HCT116 (cell line): ENCODE data around the gene SPSB1. TPM values are rescaled to one million over a fixed set of nuclear protein-coding genes. Genes with fewer than 3 reads are reported as not detected.

Experiments
- ATAC-seq: fragments of 200-7000 bp; cut with Tn5 transposase; 2 replicates; pipeline ENCODE4 v1.9.1; 2020; ENCODE audit warnings: mild to moderate bottlenecking, moderate library complexity
- BruUV-seq: library from RNA; stranded (reverse); fragments of 400-500 nt; replicated peaks from 2 replicates; lab custom pipeline; 2021; lab: Mats Ljungman, UMichigan
- CTCF ChIA-PET: fragments of 300-600 bp; sonication (Branson Sonifier 250); formaldehyde crosslinking; loops from one replicate; lab custom pipeline; 2021; ENCODE audit warnings: antibody characterized with exemption; lab: Charles Lee
- POLR2A ChIA-PET: fragments of 300-600, 350-600 bp; sonication (Branson Sonifier 250); formaldehyde crosslinking; loops from one replicate; lab custom pipeline; 2021; ENCODE audit warnings: antibody characterized with exemption; lab: Charles Lee
- RAD21 ChIA-PET, 2 experiments: fragments of 300-600 bp; sonication (Branson Sonifier 250); formaldehyde crosslinking; loops; one replicate each; lab custom pipeline; 2023; ENCODE audit warnings: low total read pairs in 2 of 2; ENCODE audit not compliant: uncharacterized antibody in 2 of 2, unreplicated experiment in 2 of 2, low non-redundant PET in 1 of 2; lab: Charles Lee
- DNase-seq: peaks from one replicate; pipeline ENCODE4 v3.0.0-alpha.2; 2010; ENCODE audit warnings: low read depth, low spot score
- H2AFZ ChIP-seq: fragments of 200-600 bp; shearing (Covaris generic), sonication (generic); 2 replicates; pipeline ENCODE4 v1.6.1; 2017; ENCODE audit warnings: low read depth, mixed run types, mixed read lengths, antibody characterized with exemption, low read length; ENCODE audit not compliant: poor library complexity, severe bottlenecking
- H3K27ac ChIP-seq: 2 replicates; pipeline ENCODE4 v1.5.1; 2012; ENCODE audit warnings: low read depth, low read length
- H3K27me3 ChIP-seq: fragments of 200-600 bp; sonication (generic); 2 replicates; pipeline ENCODE4 v1.6.1; 2016; ENCODE audit warnings: mixed run types, low read length, mixed read lengths; ENCODE audit not compliant: insufficient read depth
- H3K36me3 ChIP-seq, 2 experiments: fragments of 200-500 bp in 1 of 2; fragments of 200-600 bp in 1 of 2; sonication (Bioruptor generic) in 1 of 2; sonication (generic) in 1 of 2; 2 replicates each; pipeline versions ENCODE4 v1.5.1 to v1.6.1; 2014 to 2016; ENCODE audit warnings: low read length in 2 of 2, inconsistent platforms in 1 of 2, mixed read lengths in 1 of 2, mixed run types in 1 of 2; ENCODE audit not compliant: insufficient read depth in 2 of 2, control insufficient read depth in 1 of 2
- H3K4me1 ChIP-seq, 2 experiments: fragments of 200-600 bp in 1 of 2; sonication (generic) in 1 of 2; 2 replicates each; pipeline versions ENCODE4 v1.5.1 to v1.6.1; 2012 to 2017; ENCODE audit warnings: low read length in 2 of 2, inconsistent platforms in 1 of 2, mild to moderate bottlenecking in 1 of 2, mixed read lengths in 1 of 2, mixed run types in 1 of 2, moderate library complexity in 1 of 2; ENCODE audit not compliant: insufficient read depth in 2 of 2, control insufficient read depth in 1 of 2
- H3K4me2 ChIP-seq: fragments of 200-600 bp; sonication (generic); 2 replicates; pipeline ENCODE4 v1.6.1; 2017; ENCODE audit warnings: mixed run types, low read length, mixed read lengths
- H3K4me3 ChIP-seq, 2 experiments: fragments of 200-600 bp in 1 of 2; sonication (generic) in 1 of 2; replicated peaks in 1 of 2; 2 replicates each; pipeline ENCODE4 v1.5.1; 2011 to 2016; ENCODE audit warnings: low read length in 2 of 2, control low read depth in 1 of 2, low read depth in 1 of 2, mild to moderate bottlenecking in 1 of 2, mixed read lengths in 1 of 2, mixed run types in 1 of 2
- H3K79me2 ChIP-seq: fragments of 200-600 bp; sonication (generic); 2 replicates; pipeline ENCODE4 v1.6.1; 2017; ENCODE audit warnings: mild to moderate bottlenecking, mixed run types, low read length, moderate library complexity, mixed read lengths; ENCODE audit not compliant: insufficient read depth
- H3K9ac ChIP-seq: fragments of 200-600 bp; sonication (generic); 2 replicates; pipeline ENCODE4 v1.6.1; 2016; ENCODE audit warnings: low read length, mixed read lengths
- H3K9me2 ChIP-seq: fragments of 200-600 bp; sonication (generic), shearing (Covaris generic); 2 replicates; pipeline ENCODE4 v1.6.1; 2017; ENCODE audit warnings: mixed run types, mild to moderate bottlenecking, moderate library complexity; ENCODE audit not compliant: insufficient read depth
- H3K9me3 ChIP-seq, 2 experiments: fragments of 200-500 bp in 1 of 2; fragments of 200-600 bp in 1 of 2; sonication (Bioruptor generic) in 1 of 2; sonication (generic) in 1 of 2; 2 replicates each; pipeline ENCODE4 v1.6.1; 2014 to 2017; ENCODE audit warnings: low read length in 2 of 2, mixed read lengths in 2 of 2, inconsistent platforms in 1 of 2, low read depth in 1 of 2, mild to moderate bottlenecking in 1 of 2, mixed run types in 1 of 2, moderate library complexity in 1 of 2; ENCODE audit not compliant: control insufficient read depth in 1 of 2, insufficient read depth in 1 of 2
- H4K20me1 ChIP-seq: fragments of 200-600 bp; sonication (generic), shearing (Covaris generic); 2 replicates; pipeline ENCODE4 v1.6.1; 2017; ENCODE audit warnings: mixed run types, mild to moderate bottlenecking, moderate library complexity; ENCODE audit not compliant: insufficient read depth
- ATF3 ChIP-seq: IDR thresholded peaks from 2 replicates; pipeline ENCODE4 v1.6.1; 2012
- CBX3 ChIP-seq: IDR thresholded peaks from 2 replicates; pipeline ENCODE4 v1.6.1; 2012; ENCODE audit warnings: low read depth
- CEBPB ChIP-seq: IDR thresholded peaks from 2 replicates; pipeline ENCODE4 v1.6.1; 2012; ENCODE audit warnings: low read depth
- EGR1 ChIP-seq: IDR thresholded peaks from 2 replicates; pipeline ENCODE4 v1.6.1; 2012; ENCODE audit warnings: low read depth
- ELF1 ChIP-seq: IDR thresholded peaks from 2 replicates; pipeline ENCODE4 v1.6.1; 2012; ENCODE audit warnings: low read depth, borderline replicate concordance
- EZH2 ChIP-seq: fragments of 200-600 bp; sonication (generic); IDR thresholded peaks from 2 replicates; pipeline ENCODE4 v1.6.1; 2017; ENCODE audit warnings: antibody characterized with exemption, mixed run types
- EZH2phosphoT487 ChIP-seq: fragments of 200-600 bp; IDR thresholded peaks from 2 replicates; pipeline ENCODE4 v1.6.1; 2018; ENCODE audit warnings: antibody characterized with exemption, borderline replicate concordance
- JUND ChIP-seq: IDR thresholded peaks from 2 replicates; pipeline ENCODE4 v1.6.1; 2012
- RAD21 ChIP-seq: IDR thresholded peaks from 2 replicates; pipeline ENCODE4 v1.6.1; 2012; ENCODE audit warnings: low read depth, mild to moderate bottlenecking
- REST ChIP-seq: IDR thresholded peaks from 2 replicates; pipeline ENCODE4 v1.6.1; 2012; ENCODE audit warnings: low read depth
- SIN3A ChIP-seq: IDR thresholded peaks from 2 replicates; pipeline ENCODE4 v1.6.1; 2012; ENCODE audit warnings: low read depth
- SP1 ChIP-seq: IDR thresholded peaks from 2 replicates; pipeline ENCODE4 v1.6.1; 2012; ENCODE audit warnings: low read depth
- SRF ChIP-seq: IDR thresholded peaks from 2 replicates; pipeline ENCODE4 v1.6.1; 2012; ENCODE audit warnings: low read depth
- TCF7L2 ChIP-seq: IDR thresholded peaks from 2 replicates; pipeline ENCODE4 v1.7.0; 2011; ENCODE audit warnings: borderline replicate concordance, inconsistent platforms; ENCODE audit not compliant: insufficient read depth, insufficient read length; ENCODE audit errors: extremely low read depth
- YY1 ChIP-seq: IDR thresholded peaks from 2 replicates; pipeline ENCODE4 v1.6.1; 2011; ENCODE audit warnings: low read length, low read depth, moderate library complexity, mild to moderate bottlenecking; ENCODE audit not compliant: insufficient replicate concordance; ENCODE audit errors: extremely low read depth
- ZFX ChIP-seq: fragments of 450-650 bp; IDR thresholded peaks from 2 replicates; pipeline ENCODE4 v1.6.1; 2017
- ZNF274 ChIP-seq: fragments of 200-500 bp; sonication (Bioruptor generic); IDR thresholded peaks from 2 replicates; pipeline ENCODE4 v1.6.1; 2014; ENCODE audit warnings: mild to moderate bottlenecking, low read depth, low read length, inconsistent platforms
- intact Hi-C: fragments of 100-400 bp; cut with micrococcal nuclease; formaldehyde crosslinking; loops from 2 replicates; pipeline ENCODE4 v1.10.0; 2022
- total RNA-seq: library from RNA; stranded (reverse); gene quantifications from one replicate; pipeline ENCODE4 v1.2.1, GENCODE V29; 2021; ENCODE audit not compliant: unreplicated experiment

The SPSB1 gene
- total RNA-seq, 1 experiment from 2014 or later = 10.8 TPM

- H3K9me3 ChIP-seq = no peaks in the 10 kb centered on the region
- no peak overlapping the region for H3K4me3 ChIP-seq
- no peak overlapping the region for H3K9ac ChIP-seq
- H2AFZ ChIP-seq = no peak overlapping the region
- BruUV-seq = no TSS peak
- no peak overlapping the region for H3K27ac ChIP-seq
- POLR2A ChIA-PET = no interaction called here
- H3K4me2 ChIP-seq = no peak overlapping the region
- H3K4me1 ChIP-seq = no peaks in the 10 kb centered on the region
- TF ChIP-seq ELF1 (no peak), CEBPB (no peak), ZFX (no peak), EGR1 (no peak), ATF3 (no peak), EZH2phosphoT487 (no peak), RAD21 (no peak), SIN3A (no peak), TCF7L2 (no peak), CBX3 (no peak), YY1 (no peak), JUND (no peak), ZNF274 (no peak), SRF (no peak)
- no peaks in the 10 kb centered on the region; a peak in 1 of 4 replicates for H3K36me3 ChIP-seq
- H3K79me2 ChIP-seq = no peaks in the 10 kb centered on the region
- RAD21 ChIA-PET = no interaction called here
- CTCF ChIA-PET = no interaction called here
- no peak for ATAC-seq
- no peaks in the 10 kb centered on the region for H3K27me3 ChIP-seq
- H4K20me1 ChIP-seq = no peaks in the 10 kb centered on the region
- intact Hi-C loops = no loop called here
- DNase-seq = no peak
- H3K9me2 ChIP-seq = no peaks in the 10 kb centered on the region
Measured at GRCh38 chr1:9367806-9368205, 75.1 kb downstream of the SPSB1 start.

- ChIA-PET RAD21 (no interaction called here), POLR2A (no interaction called here), CTCF (no interaction called here)
- no peak overlapping the region for H2AFZ ChIP-seq
- no TSS peak for BruUV-seq
- no peaks in the 10 kb centered on the region for H3K27me3 ChIP-seq
- intact Hi-C loops = no loop called here
- H3K9me3 ChIP-seq = no peaks in the 10 kb centered on the region
- H3K9me2 ChIP-seq = no peaks in the 10 kb centered on the region
- no peaks in the 10 kb centered on the region for H3K79me2 ChIP-seq
- no peak overlapping the region for H3K4me3 ChIP-seq
- no peak overlapping the region for H3K27ac ChIP-seq
- H3K4me2 ChIP-seq = no peak overlapping the region
- H3K9ac ChIP-seq = no peak overlapping the region
- ATAC-seq (no peak), DNase-seq (no peak)
- no peaks in the 10 kb centered on the region for H3K4me1 ChIP-seq
- no peaks in the 10 kb centered on the region for H4K20me1 ChIP-seq
- no peaks in the 10 kb centered on the region; a peak in 1 of 4 replicates for H3K36me3 ChIP-seq
- no peak for TF ChIP-seq ZFX
- no peak for TF ChIP-seq ATF3
- no peak for TF ChIP-seq ELF1
- TF ChIP-seq JUND = no peak
- TF ChIP-seq EZH2phosphoT487 = no peak
- no peak for TF ChIP-seq REST
- no peak for TF ChIP-seq SP1
- no peak for TF ChIP-seq EZH2
Measured at GRCh38 chr1:9368356-9368755, 75.7 kb downstream of the SPSB1 start.
